ENCODE measurements around the gene MACF1.

- no peak for TF ChIP-seq CTCF (IDR thresholded peaks at IDR 0.05)
- no peak for TF ChIP-seq POLR2A (IDR thresholded peaks at IDR 0.05)
- no peak for TF ChIP-seq POLR2AphosphoS5 (IDR thresholded peaks at IDR 0.05)
- TF ChIP-seq EP300 (IDR thresholded peaks at IDR 0.05), result no peak
These were observed 47.2 kb upstream of the MACF1 start for GRCh38 chr1:39157304-39157703.
